NCI-H82 treated with DMSO at 0.1 percent for 48 hours (cell line): ENCODE results near the gene PEX3.

Experiments
- DNase-seq: peaks from one replicate; lab custom pipeline; 2025; ENCODE audit not compliant: unreplicated experiment; lab: John Stamatoyannopoulos, UW

Gene PEX3

GRCh38 chr6:143536866-143537691, 86.5 kb downstream of the PEX3 start:
- DNase-seq: no peak

- no peak for DNase-seq
These were observed 87.8 kb downstream of the PEX3 start for GRCh38 chr6:143538374-143538773.

- no peak for DNase-seq
These were observed 88.5 kb downstream of the PEX3 start for GRCh38 chr6:143539106-143539505.

- no peak for DNase-seq
These were observed 89.1 kb downstream of the PEX3 start for GRCh38 chr6:143539734-143540133.

- no peak for DNase-seq
These were observed 89.6 kb downstream of the PEX3 start for GRCh38 chr6:143540192-143540591.
